AG04450 (cell line): ENCODE measurements around the gene UPK3A. TPM values are rescaled to one million over a fixed set of nuclear protein-coding genes. Genes with fewer than 3 reads are reported as not detected.

ENCODE experiments used
- CTCF ChIA-PET: fragments of 300-600, 350-600 bp; formaldehyde crosslinking; extraction: SDS; loops from one replicate; lab custom pipeline; 2022; ENCODE audit warnings: antibody characterized with exemption, inconsistent platforms; lab: Charles Lee
- POLR2A ChIA-PET: fragments of 350-600 bp; formaldehyde crosslinking; extraction: SDS; loops from one replicate; lab custom pipeline; 2021; ENCODE audit warnings: antibody characterized with exemption, inconsistent platforms; lab: Yijun Ruan, JAX
- DNase-seq: peaks from one replicate; pipeline ENCODE4 v3.0.0-alpha.2; 2011; ENCODE audit warnings: low read depth, low spot score
- H3K27ac ChIP-seq: one replicate; pipeline ENCODE4 v1.5.1; 2012; ENCODE audit warnings: low read depth, low read length, control low read depth
- H3K27me3 ChIP-seq: one replicate; pipeline ENCODE4 v1.6.0; 2012; ENCODE audit warnings: low read length; ENCODE audit not compliant: control insufficient read depth, insufficient read depth
- H3K4me3 ChIP-seq: 2 replicates; pipeline ENCODE4 v1.5.1; 2011; ENCODE audit warnings: mild to moderate bottlenecking, low read depth, low read length, control low read depth
- H3K9me3 ChIP-seq: 2 replicates; pipeline ENCODE4 v1.5.1; 2012; ENCODE audit warnings: low read length; ENCODE audit not compliant: control insufficient read depth, insufficient read depth
- polyA plus RNA-seq: library from polyadenylated mRNA; depleted of rRNA; stranded (reverse); fragments of >200 nt; gene quantifications from 2 replicates; pipeline ENCODE4 v1.2.3, GENCODE V29; 2011
- TF ChIP-seq, protein P1 (sequence below): IDR thresholded peaks from 2 replicates; pipeline ENCODE4 v1.5.1; 2011; ENCODE audit warnings: low read depth, low read length, control low read depth, inconsistent platforms

UPK3A gene
- polyA plus RNA-seq, 1 experiment: not detected

DNA sequence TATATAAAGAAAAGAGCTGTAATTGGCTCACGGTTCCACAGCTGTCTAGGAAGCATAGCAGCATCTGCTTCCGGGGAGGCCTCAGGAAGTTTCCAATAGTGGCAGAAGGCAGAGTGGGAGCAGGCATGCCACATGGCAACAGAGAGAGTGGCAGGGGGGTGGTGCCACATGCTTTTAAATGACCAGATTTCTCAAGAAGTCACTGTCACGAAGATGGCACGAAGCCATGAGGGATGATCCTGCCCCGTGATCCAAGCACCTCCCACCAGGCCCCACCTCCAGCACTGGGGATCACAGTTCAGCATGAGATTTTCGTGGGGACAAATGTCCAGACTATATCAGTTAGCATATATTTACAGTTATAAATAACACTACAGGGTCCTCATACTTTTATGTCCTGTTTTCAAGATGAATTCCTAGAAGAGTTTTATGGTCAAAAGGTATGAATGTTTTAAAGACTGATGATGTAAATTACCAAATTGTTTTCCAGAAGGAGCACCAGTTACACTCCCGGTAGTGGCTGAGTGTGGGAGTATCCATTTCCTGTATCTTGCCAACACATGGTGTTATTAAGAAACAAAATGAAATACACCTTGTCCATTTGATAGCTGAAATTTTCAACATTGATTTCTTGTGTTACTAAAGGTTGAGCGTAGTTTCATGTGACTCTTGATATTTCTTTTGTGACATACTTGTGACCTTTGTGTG, 44.2 kb downstream of the UPK3A start:
- CTCF ChIA-PET: interaction anchor here (1.0 kb wide), 1 partner anchor 104 kb away, joined by 3 read pairs; no protein-coding TSS in a partner anchor
- POLR2A ChIA-PET: no interaction called here
- no peak overlapping the region for H3K27ac ChIP-seq

DNA sequence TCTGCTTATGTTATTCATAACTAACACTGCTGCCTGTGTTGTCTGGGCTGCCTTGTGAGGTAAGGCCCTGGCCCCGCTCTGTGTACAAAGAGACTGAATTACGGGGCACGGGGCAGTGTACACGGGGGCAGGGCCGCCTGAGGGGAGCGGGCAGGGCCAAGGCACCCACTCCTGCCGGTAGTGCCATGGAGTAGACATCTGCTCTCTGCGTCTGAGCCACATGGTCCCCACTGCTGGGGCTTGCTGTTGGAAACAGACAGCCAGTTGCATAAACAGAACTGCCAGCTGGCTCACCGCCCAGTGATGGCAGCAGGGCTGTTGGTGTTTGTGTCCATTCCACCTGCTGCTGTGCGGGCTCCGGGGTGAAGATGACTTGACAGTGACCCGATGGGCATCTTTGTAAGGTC, 44.8 kb downstream of the UPK3A start:
- H3K27ac ChIP-seq: no peak overlapping the region
- CTCF ChIA-PET: interaction anchor here (1.0 kb wide), 1 partner anchor 103 kb away, joined by 3 read pairs; no protein-coding TSS in a partner anchor
- DNase-seq: no peak
- TF ChIP-seq, protein P1, sequence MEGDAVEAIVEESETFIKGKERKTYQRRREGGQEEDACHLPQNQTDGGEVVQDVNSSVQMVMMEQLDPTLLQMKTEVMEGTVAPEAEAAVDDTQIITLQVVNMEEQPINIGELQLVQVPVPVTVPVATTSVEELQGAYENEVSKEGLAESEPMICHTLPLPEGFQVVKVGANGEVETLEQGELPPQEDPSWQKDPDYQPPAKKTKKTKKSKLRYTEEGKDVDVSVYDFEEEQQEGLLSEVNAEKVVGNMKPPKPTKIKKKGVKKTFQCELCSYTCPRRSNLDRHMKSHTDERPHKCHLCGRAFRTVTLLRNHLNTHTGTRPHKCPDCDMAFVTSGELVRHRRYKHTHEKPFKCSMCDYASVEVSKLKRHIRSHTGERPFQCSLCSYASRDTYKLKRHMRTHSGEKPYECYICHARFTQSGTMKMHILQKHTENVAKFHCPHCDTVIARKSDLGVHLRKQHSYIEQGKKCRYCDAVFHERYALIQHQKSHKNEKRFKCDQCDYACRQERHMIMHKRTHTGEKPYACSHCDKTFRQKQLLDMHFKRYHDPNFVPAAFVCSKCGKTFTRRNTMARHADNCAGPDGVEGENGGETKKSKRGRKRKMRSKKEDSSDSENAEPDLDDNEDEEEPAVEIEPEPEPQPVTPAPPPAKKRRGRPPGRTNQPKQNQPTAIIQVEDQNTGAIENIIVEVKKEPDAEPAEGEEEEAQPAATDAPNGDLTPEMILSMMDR: no peak
- POLR2A ChIA-PET: no interaction called here
- no peaks in the 10 kb centered on the region for H3K27me3 ChIP-seq
- no peak overlapping the region for H3K4me3 ChIP-seq
- H3K9me3 ChIP-seq: no peaks in the 10 kb centered on the region; the same call in 1 of the 2 replicates

More for the DNA sequence above, 44.2 kb downstream of the UPK3A start:
- no peak for DNase-seq
- no peaks in the 10 kb centered on the region; the same call in 1 of the 2 replicates for H3K9me3 ChIP-seq
- H3K4me3 ChIP-seq: no peak overlapping the region
- TF ChIP-seq, protein P1: no peak
- no peaks in the 10 kb centered on the region for H3K27me3 ChIP-seq

DNA sequence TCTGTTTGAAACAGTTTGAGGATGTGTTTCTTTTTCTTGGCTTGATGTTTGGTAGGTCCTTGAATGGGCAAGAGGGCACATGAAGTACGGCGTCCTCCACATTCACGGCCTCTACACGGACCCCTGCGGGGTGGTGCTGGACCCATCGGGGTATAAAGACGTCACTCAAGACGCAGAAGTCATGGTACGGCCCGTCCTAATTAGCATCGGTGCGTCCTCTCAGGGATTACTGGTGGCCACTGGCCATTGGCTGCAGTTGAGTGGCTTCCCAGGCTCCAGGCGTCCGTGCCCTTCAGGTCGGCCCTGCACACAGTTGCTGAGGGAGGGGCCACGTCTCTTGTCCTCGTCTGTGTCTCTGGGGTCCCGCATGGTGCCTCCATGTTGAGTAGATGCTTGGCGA, 45.8 kb downstream of the UPK3A start:
- TF ChIP-seq, protein P1: no peak
- POLR2A ChIA-PET: no interaction called here

DNA sequence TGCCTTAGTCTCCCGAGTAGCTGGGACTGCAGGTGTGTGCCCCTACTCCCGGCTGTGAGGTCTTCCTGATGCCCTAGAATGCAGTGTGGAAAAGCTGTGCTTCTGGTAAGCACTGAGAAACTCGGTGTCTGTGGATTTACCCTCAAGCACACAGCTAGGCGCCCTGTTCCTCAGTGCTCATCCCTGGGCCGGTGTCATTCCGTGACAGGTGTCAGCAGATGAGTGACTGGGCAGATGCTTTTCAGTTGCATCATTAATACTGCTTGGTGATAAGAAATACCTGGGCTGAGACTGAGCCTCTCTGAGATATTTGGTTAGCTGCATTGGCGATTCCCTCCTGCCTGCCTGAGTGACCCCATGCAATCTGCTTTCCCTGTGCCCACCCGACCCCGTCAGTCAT, 46.7 kb downstream of the UPK3A start:
- Histone ChIP-seq H3K27ac (no peak overlapping the region), H3K27me3 (no peaks in the 10 kb centered on the region), H3K4me3 (no peak overlapping the region), H3K9me3 (no peaks in the 10 kb centered on the region; the same call in 1 of the 2 replicates)
- ChIA-PET POLR2A (no interaction called here), CTCF (no interaction called here)
- TF ChIP-seq, protein P1: no peak
- no peak for DNase-seq

More for the DNA sequence above, 45.8 kb downstream of the UPK3A start:
- H3K4me3 ChIP-seq: no peak overlapping the region
- no peak for DNase-seq
- H3K27me3 ChIP-seq: no peaks in the 10 kb centered on the region
- no peaks in the 10 kb centered on the region; the same call in 1 of the 2 replicates for H3K9me3 ChIP-seq
- H3K27ac ChIP-seq: no peak overlapping the region
- CTCF ChIA-PET: no interaction called here

DNA sequence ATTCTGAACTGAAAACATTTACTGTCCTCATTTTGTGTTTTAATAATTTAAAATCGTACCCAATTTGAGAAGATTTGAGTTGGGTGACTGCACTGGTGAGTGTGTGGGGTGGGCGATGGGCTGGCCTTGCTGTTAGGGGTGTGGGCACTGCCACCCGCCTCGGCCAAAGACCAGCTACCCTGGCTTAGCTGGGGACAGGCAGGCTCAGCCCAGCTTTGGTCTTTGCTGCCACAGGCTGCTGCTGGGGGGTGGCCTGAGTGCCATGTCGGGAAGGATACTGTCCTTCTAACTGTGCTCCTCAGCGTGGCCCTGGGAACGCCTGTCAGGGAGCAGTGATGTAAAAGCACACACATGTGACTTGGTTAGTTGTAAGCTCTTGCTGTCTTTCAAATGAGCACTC, 47.3 kb downstream of the UPK3A start:
- no peak overlapping the region for H3K4me3 ChIP-seq
- TF ChIP-seq, protein P1: no peak
- CTCF ChIA-PET: no interaction called here
- no peaks in the 10 kb centered on the region for H3K27me3 ChIP-seq
- no peaks in the 10 kb centered on the region; the same call in 1 of the 2 replicates for H3K9me3 ChIP-seq
- DNase-seq: no peak
- POLR2A ChIA-PET: no interaction called here
- no peak overlapping the region for H3K27ac ChIP-seq
